ENCODE measurements around the gene KY. TPM values are rescaled to one million over a fixed set of nuclear protein-coding genes. Genes with fewer than 3 reads are reported as not detected.
"Not testable (repeated sequence)": the region's sequence is repeated elsewhere in the genome, so short reads cannot be mapped to it uniquely, and the experiment has no call there.

Gene KY
- total RNA-seq, 6 experiments from 2014 or later, result 0.11 to 0.16 TPM; not detected in 4

- TF ChIP-seq, protein P1, sequence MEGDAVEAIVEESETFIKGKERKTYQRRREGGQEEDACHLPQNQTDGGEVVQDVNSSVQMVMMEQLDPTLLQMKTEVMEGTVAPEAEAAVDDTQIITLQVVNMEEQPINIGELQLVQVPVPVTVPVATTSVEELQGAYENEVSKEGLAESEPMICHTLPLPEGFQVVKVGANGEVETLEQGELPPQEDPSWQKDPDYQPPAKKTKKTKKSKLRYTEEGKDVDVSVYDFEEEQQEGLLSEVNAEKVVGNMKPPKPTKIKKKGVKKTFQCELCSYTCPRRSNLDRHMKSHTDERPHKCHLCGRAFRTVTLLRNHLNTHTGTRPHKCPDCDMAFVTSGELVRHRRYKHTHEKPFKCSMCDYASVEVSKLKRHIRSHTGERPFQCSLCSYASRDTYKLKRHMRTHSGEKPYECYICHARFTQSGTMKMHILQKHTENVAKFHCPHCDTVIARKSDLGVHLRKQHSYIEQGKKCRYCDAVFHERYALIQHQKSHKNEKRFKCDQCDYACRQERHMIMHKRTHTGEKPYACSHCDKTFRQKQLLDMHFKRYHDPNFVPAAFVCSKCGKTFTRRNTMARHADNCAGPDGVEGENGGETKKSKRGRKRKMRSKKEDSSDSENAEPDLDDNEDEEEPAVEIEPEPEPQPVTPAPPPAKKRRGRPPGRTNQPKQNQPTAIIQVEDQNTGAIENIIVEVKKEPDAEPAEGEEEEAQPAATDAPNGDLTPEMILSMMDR (IDR thresholded peaks at IDR 0.05), result no peak
- H3K27me3 Mint-ChIP-seq (ENCODE audit: insufficient read depth), result peaks cover 3% of the 10 kb centered on the region; the same call in 1 of the 2 replicates
- H3K36me3 Mint-ChIP-seq (ENCODE audit: low read depth), result no peaks in the 10 kb centered on the region
- H3K27ac Mint-ChIP-seq, result no peak overlapping the region
- H3K4me3 Mint-ChIP-seq, result no peak overlapping the region
- H3K4me1 Mint-ChIP-seq (ENCODE audit: low read depth), result no peaks in the 10 kb centered on the region
- DNase-seq, result no peak
- H3K9me3 Mint-ChIP-seq, result no peaks in the 10 kb centered on the region
Observed at GRCh38 chr3:134576831-134577230, 74.0 kb downstream of the KY start.

GRCh38 chr3:134576426-134576825 lies 74.4 kb downstream of the KY start:
- H3K4me3 Mint-ChIP-seq, result no peak overlapping the region
- H3K9me3 Mint-ChIP-seq, result no peaks in the 10 kb centered on the region
- no peaks in the 10 kb centered on the region for H3K36me3 Mint-ChIP-seq (ENCODE audit: low read depth)
- DNase-seq, result no peak
- no peak overlapping the region for H3K27ac Mint-ChIP-seq
- TF ChIP-seq, protein P1 (IDR thresholded peaks at IDR 0.05), result no peak
- peaks cover 3% of the 10 kb centered on the region; the same call in 1 of the 2 replicates for H3K27me3 Mint-ChIP-seq (ENCODE audit: insufficient read depth)
- H3K4me1 Mint-ChIP-seq (ENCODE audit: low read depth), result no peaks in the 10 kb centered on the region

DNA sequence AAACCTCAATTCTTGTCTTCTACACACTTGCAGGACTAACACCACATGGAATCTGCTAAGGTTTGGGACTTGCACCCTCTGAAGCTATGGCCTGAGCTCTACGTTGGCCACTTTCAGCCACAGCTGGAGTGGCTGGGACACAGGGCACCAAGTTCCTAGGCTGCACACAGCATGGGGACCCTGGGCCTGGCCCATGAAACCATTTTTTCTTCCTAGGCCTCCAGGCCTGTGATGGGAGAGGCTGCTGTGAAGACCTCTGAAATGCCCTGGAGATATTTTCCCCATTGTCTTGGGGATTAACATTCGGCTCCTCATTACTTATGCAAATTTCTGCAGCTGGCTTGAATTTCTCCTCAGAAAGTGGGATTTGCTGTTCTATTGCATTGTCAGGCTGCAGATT lies 80.9 kb downstream of the KY start:
- Mint-ChIP-seq H3K9me3 (peaks cover 27% of the 10 kb centered on the region), H3K36me3 (ENCODE audit: low read depth) (peaks cover 19% of the 10 kb centered on the region)
- H3K27ac Mint-ChIP-seq; H3K4me3 Mint-ChIP-seq; DNase-seq; H3K27me3 Mint-ChIP-seq (ENCODE audit: insufficient read depth); H3K4me1 Mint-ChIP-seq (ENCODE audit: low read depth): not testable (repeated sequence)

DNA sequence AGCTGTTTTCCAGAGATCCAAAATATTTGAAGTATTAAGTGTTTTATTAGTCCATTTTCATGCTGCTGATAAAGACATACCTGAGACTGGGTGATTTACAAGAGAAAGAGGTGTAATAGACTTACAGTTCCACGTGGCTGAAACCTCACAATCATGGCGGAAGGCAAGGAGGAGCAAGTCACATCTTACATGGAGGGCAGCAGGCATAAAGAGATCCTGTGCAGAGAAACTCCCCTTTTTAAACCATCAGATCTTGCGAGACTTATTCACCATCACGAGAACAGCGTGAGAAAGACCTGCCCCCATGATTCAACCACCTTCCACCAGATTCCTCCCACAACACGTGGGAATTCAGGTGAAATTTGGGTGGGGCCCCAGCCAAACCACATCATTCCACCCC lies 82.0 kb downstream of the KY start:
- peaks cover 12% of the 10 kb centered on the region for H3K4me1 Mint-ChIP-seq (ENCODE audit: low read depth)
- TF ChIP-seq, protein P1 (IDR thresholded peaks at IDR 0.05), result no peak
- H3K27me3 Mint-ChIP-seq (ENCODE audit: insufficient read depth), result no peaks in the 10 kb centered on the region
- peaks cover 27% of the 10 kb centered on the region for H3K9me3 Mint-ChIP-seq
- no peak overlapping the region for H3K4me3 Mint-ChIP-seq
- no peak overlapping the region for H3K27ac Mint-ChIP-seq
- DNase-seq, result no peak
- peaks cover 21% of the 10 kb centered on the region for H3K36me3 Mint-ChIP-seq (ENCODE audit: low read depth)

DNA sequence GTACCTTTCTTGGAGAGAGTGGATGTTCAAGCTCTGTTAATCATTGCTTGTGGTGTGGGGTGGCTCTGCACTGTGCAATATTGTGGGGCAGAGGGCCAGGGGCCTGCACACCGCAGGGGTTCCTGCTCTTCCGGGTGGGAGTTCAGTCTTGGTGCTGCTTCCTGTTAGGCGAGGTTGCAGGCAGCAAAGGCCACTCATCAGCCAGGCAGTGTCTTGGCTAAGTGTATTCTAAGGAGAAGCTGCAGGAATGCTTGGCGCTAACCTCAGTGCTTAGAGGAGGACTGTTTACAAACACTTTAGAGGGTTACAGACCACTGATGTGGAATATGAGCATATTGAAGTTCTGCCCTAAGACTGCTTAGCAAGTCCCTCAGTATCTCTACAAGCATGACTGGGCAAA lies 83.2 kb downstream of the KY start:
- H3K27me3 Mint-ChIP-seq (ENCODE audit: insufficient read depth), result peaks cover 3% of the 10 kb centered on the region; the same call in 1 of the 2 replicates
- peaks cover 18% of the 10 kb centered on the region for H3K4me1 Mint-ChIP-seq (ENCODE audit: low read depth)
- no peak for DNase-seq
- peaks cover 27% of the 10 kb centered on the region for H3K9me3 Mint-ChIP-seq
- H3K27ac Mint-ChIP-seq, result no peak overlapping the region
- TF ChIP-seq, protein P1 (IDR thresholded peaks at IDR 0.05), result no peak
- H3K4me3 Mint-ChIP-seq, result no peak overlapping the region
- peaks cover 29% of the 10 kb centered on the region for H3K36me3 Mint-ChIP-seq (ENCODE audit: low read depth)

- TF ChIP-seq, protein P1 (IDR thresholded peaks at IDR 0.05), result no peak
- DNase-seq, result no peak
- H3K36me3 Mint-ChIP-seq (ENCODE audit: low read depth), result peaks cover 25% of the 10 kb centered on the region
Observed at GRCh38 chr3:134564991-134565390, 85.8 kb downstream of the KY start.

More at GRCh38 chr3:134564991-134565390, 85.8 kb downstream of the KY start:
- Mint-ChIP-seq H3K4me1 (ENCODE audit: low read depth) (peaks cover 18% of the 10 kb centered on the region), H3K27ac (no peak overlapping the region), H3K9me3 (peaks cover 15% of the 10 kb centered on the region), H3K4me3 (no peak overlapping the region), H3K27me3 (ENCODE audit: insufficient read depth) (peaks cover 3% of the 10 kb centered on the region; the same call in 1 of the 2 replicates)
